K562 (cell line): ENCODE measurements around the gene ARL6IP4. TPM values are rescaled to one million over a fixed set of nuclear protein-coding genes. Genes with fewer than 3 reads are reported as not detected.

Source experiments
- BCL6 ChIP-seq: fragments of 250-450 bp; sonication (Bioruptor Pico); IDR thresholded peaks from 2 replicates; pipeline ENCODE4 v1.4.0; 2020
- BCLAF1 ChIP-seq, 2 experiments: fragments of 450-650 bp in 1 of 2; IDR thresholded peaks; 2 replicates each; pipeline ENCODE4 v1.6.1; 2011 to 2017; ENCODE audit warnings: low read depth in 2 of 2, antibody characterized with exemption in 1 of 2, borderline replicate concordance in 1 of 2, low read length in 1 of 2, mild to moderate bottlenecking in 1 of 2, mixed read lengths in 1 of 2; ENCODE audit not compliant: control insufficient read depth in 1 of 2
- E2F5 ChIP-seq: sonication (generic); formaldehyde crosslinking; IDR thresholded peaks from 2 replicates; pipeline ENCODE4 v1.8.0; 2022; ENCODE audit warnings: mild to moderate bottlenecking, missing genetic modification reagents
- E2F6 ChIP-seq, 2 experiments: IDR thresholded peaks; 2 replicates each; pipeline ENCODE4 v1.6.1; 2011; ENCODE audit warnings: borderline replicate concordance in 1 of 2, control low read depth in 1 of 2, low read depth in 1 of 2, low read length in 1 of 2, mild to moderate bottlenecking in 1 of 2, mixed read lengths in 1 of 2, moderate library complexity in 1 of 2; ENCODE audit not compliant: insufficient read depth in 1 of 2, insufficient read length in 1 of 2, poor library complexity in 1 of 2, severe bottlenecking in 1 of 2; ENCODE audit errors: extremely low read depth in 1 of 2
- E4F1 ChIP-seq: fragments of 250-450 bp; sonication (Bioruptor Pico); IDR thresholded peaks from 2 replicates; pipeline ENCODE4 v1.5.0; 2021; ENCODE audit warnings: mild to moderate bottlenecking, borderline replicate concordance
- EGR1 ChIP-seq: fragments of 450-650 bp; conservative IDR thresholded peaks from 2 replicates; pipeline ENCODE4 v1.6.1; 2017; ENCODE audit warnings: mild to moderate bottlenecking
- GABPB1 ChIP-seq: sonication (generic); formaldehyde crosslinking; IDR thresholded peaks from 2 replicates; pipeline ENCODE4 v1.8.0; 2022; ENCODE audit warnings: mild to moderate bottlenecking, missing genetic modification reagents
- GATAD2B ChIP-seq: fragments of 450-650 bp; IDR thresholded peaks from 2 replicates; pipeline ENCODE4 v1.6.1; 2017; ENCODE audit warnings: mild to moderate bottlenecking, borderline replicate concordance
- GTF2E2 ChIP-seq: fragments of 200-800 bp; sonication (Bioruptor generic); IDR thresholded peaks from 2 replicates; pipeline ENCODE4 v1.6.1; 2016; ENCODE audit warnings: missing genetic modification characterization, missing compliant biosample characterization
- HNRNPLL ChIP-seq: fragments of 200-400 bp; formaldehyde crosslinking; IDR thresholded peaks from 2 replicates; pipeline ENCODE4 v1.6.1; 2017; ENCODE audit warnings: low read length, low read depth, mild to moderate bottlenecking; ENCODE audit not compliant: poor library complexity, severe bottlenecking
- HNRNPUL1 ChIP-seq: fragments of 200-400 bp; formaldehyde crosslinking; IDR thresholded peaks from 2 replicates; pipeline ENCODE4 v1.6.1; 2017; ENCODE audit warnings: low read length
- NCOA2 ChIP-seq, 2 experiments: fragments of 450-650 bp; IDR thresholded peaks; 2 replicates each; pipeline ENCODE4 v1.6.1; 2018; ENCODE audit warnings: mild to moderate bottlenecking in 2 of 2, moderate library complexity in 1 of 2; ENCODE audit not compliant: partially characterized antibody in 2 of 2
- PTBP1 ChIP-seq: fragments of 200-400 bp; formaldehyde crosslinking; IDR thresholded peaks from 2 replicates; pipeline ENCODE4 v1.6.1; 2017; ENCODE audit warnings: low read depth, low read length
- SPI1 ChIP-seq: IDR thresholded peaks from 2 replicates; pipeline ENCODE4 v1.6.1; 2011; ENCODE audit warnings: low read depth, low read length, control low read depth, borderline replicate concordance
- SRSF3 ChIP-seq: fragments of 200-400 bp; formaldehyde crosslinking; IDR thresholded peaks from 2 replicates; pipeline ENCODE4 v1.6.1; 2016; ENCODE audit warnings: mild to moderate bottlenecking, low read length, moderate library complexity; ENCODE audit not compliant: insufficient read depth
- TEAD1 ChIP-seq, 2 experiments: fragments of 450-650 bp in 1 of 2; sonication (generic) in 1 of 2; formaldehyde crosslinking; IDR thresholded peaks; 2 replicates each; pipeline versions ENCODE4 v1.4.0 to v1.8.0; 2020 to 2022; ENCODE audit warnings: mild to moderate bottlenecking in 2 of 2, missing genetic modification reagents in 1 of 2
- ZNF282 ChIP-seq: sonication (generic); formaldehyde crosslinking; IDR thresholded peaks from 2 replicates; pipeline ENCODE4 v1.8.1; 2023; ENCODE audit warnings: missing genetic modification reagents
- ZNF696 ChIP-seq: fragments of 250-450 bp; sonication (Bioruptor Pico); conservative IDR thresholded peaks from 2 replicates; pipeline ENCODE4 v1.4.0; 2020; ENCODE audit warnings: mild to moderate bottlenecking, moderate library complexity
- polyA plus RNA-seq, 8 experiments: library from polyadenylated mRNA; depleted of rRNA in 4 of 8; stranded (reverse) in 5 of 8; unstranded in 3 of 8; fragments of >200 nt; fragmentation: Nextera tagmentation in 2 of 8; fragmentation: Illumina TruSeq in 1 of 8; extraction: Ambion mirVana in 2 of 8; extraction: Trizol in 1 of 8; gene quantifications; 2 replicates each; pipeline versions ENCODE4 v1.2.1 to v1.2.3, GENCODE V29; 2011 to 2014; ENCODE audit warnings: inconsistent platforms in 1 of 8, missing spikeins in 1 of 8
- total RNA-seq, 7 experiments: library from RNA; depleted of rRNA in 6 of 7; stranded (reverse); fragments of >200 nt in 6 of 7; fragmentation: Illumina TruSeq in 2 of 7; extraction: Trizol in 2 of 7; gene quantifications; 2 replicates each; pipeline versions ENCODE4 v1.2.1 to v1.2.3, GENCODE V29; 2011 to 2021; ENCODE audit warnings: low replicate concordance in 1 of 7

ARL6IP4 gene
- total and polyA plus RNA-seq, 9 of the 15 experiments (the other 6 are each of a cell fraction or from before 2014, with no cell fraction given): 2.4 to 255 (median 151) TPM

- peak; percentile 88 for TF ChIP-seq HNRNPLL
- TF ChIP-seq ZNF696 (CRISPR knock-in tag): no peak
- TF ChIP-seq GATAD2B: 0 out of 2 replicates have a peak, but pooled peaks have one; percentile 13
- peak; percentile 93; the same call in 1 of the 2 replicates for TF ChIP-seq GABPB1 (CRISPR knock-in tag)
- TF ChIP-seq E2F6 (IDR thresholded peaks at IDR 0.05; ENCODE audit: borderline replicate concordance in 1 of 2, extremely low read depth in 1 of 2, insufficient read depth in 1 of 2, insufficient read length in 1 of 2, low read depth in 1 of 2, low read length in 1 of 2, poor library complexity in 1 of 2, severe bottlenecking in 1 of 2): peak; percentile 80 to 89
- peak in 1 of 2 experiments; percentile 44; a peak in 1 of 4 replicates for TF ChIP-seq BCLAF1 (IDR thresholded peaks at IDR 0.05; ENCODE audit: borderline replicate concordance in 1 of 2, control insufficient read depth in 1 of 2, low read depth in 2 of 2, low read length in 1 of 2)
- no peak for TF ChIP-seq HNRNPUL1
- TF ChIP-seq E2F5 (CRISPR knock-in tag): peak; percentile 75; the same call in 1 of the 2 replicates
- peak in 1 of 2 experiments; percentile 90; a peak in 2 of 4 replicates for TF ChIP-seq TEAD1 (CRISPR knock-in tag; IDR thresholded peaks at IDR 0.05)
- peak; percentile 15; the same call in 1 of the 2 replicates for TF ChIP-seq SPI1
- TF ChIP-seq NCOA2 (IDR thresholded peaks at IDR 0.05; ENCODE audit: partially characterized antibody in 2 of 2): peak in 1 of 2 experiments; percentile 99
- peak; percentile 81; the same call in 1 of the 2 replicates for TF ChIP-seq GTF2E2 (tag)
- no peak for TF ChIP-seq PTBP1
- TF ChIP-seq SRSF3: peak; percentile 78; the same call in 1 of the 2 replicates
- peak; percentile 27; the same call in 1 of the 2 replicates for TF ChIP-seq EGR1
- 0 out of 2 replicates have a peak, but pooled peaks have one; percentile 38 for TF ChIP-seq ZNF282 (CRISPR knock-in tag)
- TF ChIP-seq E4F1 (CRISPR knock-in tag): no peak
- no peak for TF ChIP-seq BCL6 (CRISPR knock-in tag)
Measured at GRCh38 chr12:122974892-122975789, 5.3 kb upstream of the ARL6IP4 start, which contains the start of gene OGFOD2 (continued).
